ENCODE results near the gene CNTNAP2.

Gene CNTNAP2

GRCh38 chr7:147363101-147363500 is 1246.5 kb downstream of the CNTNAP2 start:
- ChIA-PET CTCF (interaction anchor here (0.6 kb wide), 1 partner anchor 1157 kb away, joined by 3 read pairs; no protein-coding TSS in a partner anchor), POLR2A (no interaction called here)
- no peak for DNase-seq (ENCODE audit: extremely low spot score)
- TF ChIP-seq LEF1 (IDR thresholded peaks at IDR 0.05; ENCODE audit: borderline replicate concordance) (no peak), SUZ12 (IDR thresholded peaks at IDR 0.05) (no peak), HDGF (IDR thresholded peaks at IDR 0.05; ENCODE audit: borderline replicate concordance) (no peak), ARNT (IDR thresholded peaks at IDR 0.05) (no peak), FOXA1 (IDR thresholded peaks at IDR 0.05) (no peak), NFRKB (IDR thresholded peaks at IDR 0.05) (no peak), CTBP1 (IDR thresholded peaks at IDR 0.05; ENCODE audit: borderline replicate concordance) (no peak), FOXK2 (IDR thresholded peaks at IDR 0.05) (no peak), TARDBP (IDR thresholded peaks at IDR 0.05) (no peak), ELF4 (IDR thresholded peaks at IDR 0.05) (no peak), BHLHE40 (IDR thresholded peaks at IDR 0.05; ENCODE audit: borderline replicate concordance) (no peak), FOXM1 (IDR thresholded peaks at IDR 0.05; ENCODE audit: borderline replicate concordance) (no peak), ZNF384 (IDR thresholded peaks at IDR 0.05) (no peak), SP1 (IDR thresholded peaks at IDR 0.05) (no peak), L3MBTL2 (conservative IDR thresholded peaks at IDR 0.05) (no peak)
- TF ChIP-seq, protein P1, sequence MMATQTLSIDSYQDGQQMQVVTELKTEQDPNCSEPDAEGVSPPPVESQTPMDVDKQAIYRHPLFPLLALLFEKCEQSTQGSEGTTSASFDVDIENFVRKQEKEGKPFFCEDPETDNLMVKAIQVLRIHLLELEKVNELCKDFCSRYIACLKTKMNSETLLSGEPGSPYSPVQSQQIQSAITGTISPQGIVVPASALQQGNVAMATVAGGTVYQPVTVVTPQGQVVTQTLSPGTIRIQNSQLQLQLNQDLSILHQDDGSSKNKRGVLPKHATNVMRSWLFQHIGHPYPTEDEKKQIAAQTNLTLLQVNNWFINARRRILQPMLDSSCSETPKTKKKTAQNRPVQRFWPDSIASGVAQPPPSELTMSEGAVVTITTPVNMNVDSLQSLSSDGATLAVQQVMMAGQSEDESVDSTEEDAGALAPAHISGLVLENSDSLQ (IDR thresholded peaks at IDR 0.05), result no peak

GRCh38 chr7:147376192-147376591 is 1259.6 kb downstream of the CNTNAP2 start:
- POLR2A ChIA-PET, result no interaction called here

DNA sequence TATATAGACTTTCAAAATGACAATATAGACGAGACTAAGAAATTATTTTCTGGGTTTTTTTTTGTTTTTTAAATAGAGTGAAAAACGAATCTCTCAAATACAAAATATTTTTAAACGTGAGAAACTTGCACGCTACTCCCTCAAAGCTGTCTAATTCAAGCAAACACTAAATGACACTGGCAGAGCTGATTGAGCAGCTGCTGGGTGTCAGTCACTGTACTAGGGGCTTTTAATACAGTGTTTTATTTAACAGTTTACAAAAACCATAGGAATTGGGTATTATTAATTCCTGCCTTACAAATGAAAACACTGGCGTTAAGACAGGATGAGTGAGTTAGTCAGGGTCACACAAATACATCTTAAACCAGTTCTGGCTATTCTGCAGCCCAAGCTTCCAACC is 1264.3 kb downstream of the CNTNAP2 start:
- ChIA-PET CTCF (no interaction called here), POLR2A (no interaction called here)
- TF ChIP-seq FOXM1 (IDR thresholded peaks at IDR 0.05; ENCODE audit: borderline replicate concordance), result no peak
- no peak for TF ChIP-seq LEF1 (IDR thresholded peaks at IDR 0.05; ENCODE audit: borderline replicate concordance)
- no peak for TF ChIP-seq FOXA1 (IDR thresholded peaks at IDR 0.05)
- TF ChIP-seq L3MBTL2 (conservative IDR thresholded peaks at IDR 0.05), result no peak
- TF ChIP-seq NFRKB (IDR thresholded peaks at IDR 0.05), result no peak
- TF ChIP-seq, protein P1 (IDR thresholded peaks at IDR 0.05), result no peak
- no peak for TF ChIP-seq SUZ12 (IDR thresholded peaks at IDR 0.05)
- TF ChIP-seq BHLHE40 (IDR thresholded peaks at IDR 0.05; ENCODE audit: borderline replicate concordance), result no peak
- DNase-seq (ENCODE audit: extremely low spot score), result no peak

More at GRCh38 chr7:147376192-147376591, 1259.6 kb downstream of the CNTNAP2 start:
- CTCF ChIA-PET, result no interaction called here
- no peak for DNase-seq (ENCODE audit: extremely low spot score)
- TF ChIP-seq NFRKB (IDR thresholded peaks at IDR 0.05), result no peak
- TF ChIP-seq ELF4 (IDR thresholded peaks at IDR 0.05), result no peak
- no peak for TF ChIP-seq ARNT (IDR thresholded peaks at IDR 0.05)
- TF ChIP-seq BHLHE40 (IDR thresholded peaks at IDR 0.05; ENCODE audit: borderline replicate concordance), result no peak
- no peak for TF ChIP-seq HDGF (IDR thresholded peaks at IDR 0.05; ENCODE audit: borderline replicate concordance)
- TF ChIP-seq SP1 (IDR thresholded peaks at IDR 0.05), result no peak
- TF ChIP-seq FOXM1 (IDR thresholded peaks at IDR 0.05; ENCODE audit: borderline replicate concordance), result no peak
- TF ChIP-seq FOXA1 (IDR thresholded peaks at IDR 0.05), result no peak
- TF ChIP-seq SUZ12 (IDR thresholded peaks at IDR 0.05), result no peak
- TF ChIP-seq, protein P1 (IDR thresholded peaks at IDR 0.05), result no peak
- TF ChIP-seq ZNF384 (IDR thresholded peaks at IDR 0.05), result no peak
- no peak for TF ChIP-seq LEF1 (IDR thresholded peaks at IDR 0.05; ENCODE audit: borderline replicate concordance)
- no peak for TF ChIP-seq CTBP1 (IDR thresholded peaks at IDR 0.05; ENCODE audit: borderline replicate concordance)
- TF ChIP-seq L3MBTL2 (conservative IDR thresholded peaks at IDR 0.05), result no peak

- POLR2A ChIA-PET, result no interaction called here
- CTCF ChIA-PET, result no interaction called here
- TF ChIP-seq FOXA1 (IDR thresholded peaks at IDR 0.05) (no peak), SUZ12 (IDR thresholded peaks at IDR 0.05) (no peak), CTBP1 (IDR thresholded peaks at IDR 0.05; ENCODE audit: borderline replicate concordance) (no peak), ELF4 (IDR thresholded peaks at IDR 0.05) (no peak), FOXM1 (IDR thresholded peaks at IDR 0.05; ENCODE audit: borderline replicate concordance) (no peak), FOXK2 (IDR thresholded peaks at IDR 0.05) (no peak), ZNF384 (IDR thresholded peaks at IDR 0.05) (no peak), LEF1 (IDR thresholded peaks at IDR 0.05; ENCODE audit: borderline replicate concordance) (no peak), BHLHE40 (IDR thresholded peaks at IDR 0.05; ENCODE audit: borderline replicate concordance) (no peak), SP1 (IDR thresholded peaks at IDR 0.05) (no peak), ARNT (IDR thresholded peaks at IDR 0.05) (no peak)
- no peak for DNase-seq (ENCODE audit: extremely low spot score)
Measured at GRCh38 chr7:147394329-147394728, 1277.7 kb downstream of the CNTNAP2 start.

- CTCF ChIA-PET, result no interaction called here
- DNase-seq (ENCODE audit: extremely low spot score), result no peak
- TF ChIP-seq SUZ12 (IDR thresholded peaks at IDR 0.05), result no peak
- no peak for TF ChIP-seq SP1 (IDR thresholded peaks at IDR 0.05)
- no peak for TF ChIP-seq ZNF384 (IDR thresholded peaks at IDR 0.05)
- no peak for TF ChIP-seq L3MBTL2 (conservative IDR thresholded peaks at IDR 0.05)
- POLR2A ChIA-PET, result no interaction called here
Measured at GRCh38 chr7:147400221-147400689, 1283.7 kb downstream of the CNTNAP2 start.

DNA sequence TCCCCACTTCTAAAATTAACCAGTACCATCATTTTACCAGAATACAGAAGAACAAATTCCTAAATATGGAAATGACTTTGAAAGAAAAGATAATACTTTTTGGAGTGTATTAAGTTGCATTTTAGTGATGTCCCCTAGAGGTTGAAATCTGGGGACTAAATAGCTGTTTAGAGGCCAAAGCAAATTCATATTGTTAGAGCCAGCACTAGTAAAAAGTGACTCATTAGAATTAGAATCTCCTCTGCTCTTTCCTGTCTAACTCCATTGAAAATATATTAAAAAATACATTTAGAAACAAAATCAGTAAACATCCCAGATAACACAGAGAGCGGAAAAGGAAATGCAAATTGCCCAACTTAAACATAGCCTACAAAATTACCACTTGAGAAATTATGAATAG is 1284.3 kb downstream of the CNTNAP2 start:
- ChIA-PET POLR2A (no interaction called here), CTCF (no interaction called here)
- TF ChIP-seq L3MBTL2 (conservative IDR thresholded peaks at IDR 0.05), result no peak
- TF ChIP-seq FOXM1 (IDR thresholded peaks at IDR 0.05; ENCODE audit: borderline replicate concordance), result no peak
- no peak for TF ChIP-seq SP1 (IDR thresholded peaks at IDR 0.05)
- TF ChIP-seq LEF1 (IDR thresholded peaks at IDR 0.05; ENCODE audit: borderline replicate concordance), result no peak
- TF ChIP-seq SUZ12 (IDR thresholded peaks at IDR 0.05), result no peak
- TF ChIP-seq ARNT (IDR thresholded peaks at IDR 0.05), result no peak
- no peak for TF ChIP-seq TARDBP (IDR thresholded peaks at IDR 0.05)
- no peak for TF ChIP-seq NFRKB (IDR thresholded peaks at IDR 0.05)
- no peak for TF ChIP-seq HDGF (IDR thresholded peaks at IDR 0.05; ENCODE audit: borderline replicate concordance)
- no peak for TF ChIP-seq ZNF384 (IDR thresholded peaks at IDR 0.05)
- TF ChIP-seq FOXK2 (IDR thresholded peaks at IDR 0.05), result no peak
- DNase-seq (ENCODE audit: extremely low spot score), result no peak
